Duodenal mucosa (tissue), 2 donors: Measurements from ENCODE around the gene LDB2.
"Not testable (repeated sequence)": the region's sequence is repeated elsewhere in the genome, so short reads cannot be mapped to it uniquely, and the experiment has no call there.

Experiments used
- H3K27ac ChIP-seq: one replicate; pipeline ENCODE4 v1.7.0; 2013; ENCODE audit warnings: low read depth, low read length
- H3K27me3 ChIP-seq, 2 donors: one replicate each; pipeline ENCODE4 v1.7.0; 2013; ENCODE audit warnings: low read length in 2 of 2, control low read depth in 1 of 2; ENCODE audit not compliant: insufficient read depth in 2 of 2, control insufficient read depth in 1 of 2
- H3K36me3 ChIP-seq, 2 donors: one replicate each; pipeline ENCODE4 v1.7.0; 2013; ENCODE audit warnings: low read length in 2 of 2, control low read depth in 1 of 2; ENCODE audit not compliant: insufficient read depth in 2 of 2, control insufficient read depth in 1 of 2
- H3K4me1 ChIP-seq, 2 donors: one replicate each; pipeline ENCODE4 v1.7.0; 2013; ENCODE audit warnings: low read length in 2 of 2, control low read depth in 1 of 2; ENCODE audit not compliant: insufficient read depth in 2 of 2, control insufficient read depth in 1 of 2
- H3K4me3 ChIP-seq, 2 donors: one replicate each; pipeline ENCODE4 v1.7.0; 2013; ENCODE audit warnings: low read length in 2 of 2, low read depth in 1 of 2
- H3K9ac ChIP-seq, 2 donors: one replicate each; pipeline ENCODE4 v1.7.0; 2013; ENCODE audit warnings: low read length in 2 of 2, low read depth in 1 of 2
- H3K9me3 ChIP-seq, 2 donors: one replicate each; pipeline ENCODE4 v1.7.0; 2013; ENCODE audit warnings: low read length in 2 of 2, control low read depth in 1 of 2; ENCODE audit not compliant: control insufficient read depth in 1 of 2

LDB2 gene

GRCh38 chr4:16572631-16573030, 325.8 kb downstream of the LDB2 start:
- H3K27ac ChIP-seq, result no peak overlapping the region
- no peak overlapping the region for H3K9ac ChIP-seq
- H3K4me3 ChIP-seq, result no peak overlapping the region

GRCh38 chr4:16572161-16572560, 326.3 kb downstream of the LDB2 start:
- H3K9ac ChIP-seq, result no peak overlapping the region
- H3K27ac ChIP-seq, result no peak overlapping the region
- no peaks in the 10 kb centered on the region for H3K27me3 ChIP-seq
- no peak overlapping the region for H3K4me3 ChIP-seq
- H3K4me1 ChIP-seq, result no peaks in the 10 kb centered on the region
- no peaks in the 10 kb centered on the region for H3K36me3 ChIP-seq
- no peaks in the 10 kb centered on the region for H3K9me3 ChIP-seq

More at GRCh38 chr4:16572631-16573030, 325.8 kb downstream of the LDB2 start:
- no peaks in the 10 kb centered on the region for H3K27me3 ChIP-seq
- H3K4me1 ChIP-seq, result no peaks in the 10 kb centered on the region
- H3K9me3 ChIP-seq, result no peaks in the 10 kb centered on the region
- no peaks in the 10 kb centered on the region for H3K36me3 ChIP-seq

GRCh38 chr4:16569790-16570189, 328.7 kb downstream of the LDB2 start:
- no peaks in the 10 kb centered on the region for H3K27me3 ChIP-seq
- H3K4me3 ChIP-seq, result no peak overlapping the region
- no peaks in the 10 kb centered on the region for H3K4me1 ChIP-seq
- no peaks in the 10 kb centered on the region for H3K9me3 ChIP-seq
- no peak overlapping the region for H3K9ac ChIP-seq
- no peaks in the 10 kb centered on the region for H3K36me3 ChIP-seq
- H3K27ac ChIP-seq, result no peak overlapping the region

GRCh38 chr4:16557316-16557715, 341.1 kb downstream of the LDB2 start:
- H3K4me1 ChIP-seq, H3K4me3 ChIP-seq, H3K36me3 ChIP-seq, H3K27ac ChIP-seq, H3K9ac ChIP-seq, H3K9me3 ChIP-seq, H3K27me3 ChIP-seq: not testable (repeated sequence)

GRCh38 chr4:16555156-16555555, 343.3 kb downstream of the LDB2 start:
- Histone ChIP-seq H3K9ac (no peak overlapping the region), H3K4me1 (no peaks in the 10 kb centered on the region), H3K27ac (no peak overlapping the region), H3K4me3 (no peak overlapping the region), H3K36me3 (no peaks in the 10 kb centered on the region), H3K27me3 (no peaks in the 10 kb centered on the region), H3K9me3 (peaks cover 0 to 3% of the 10 kb centered on the region in 2 donors)

GRCh38 chr4:16550531-16550930, 347.9 kb downstream of the LDB2 start:
- H3K36me3 ChIP-seq, result no peaks in the 10 kb centered on the region
- H3K9me3 ChIP-seq, result peaks cover 0 to 3% of the 10 kb centered on the region in 2 donors
- H3K27ac ChIP-seq, result no peak overlapping the region
- no peaks in the 10 kb centered on the region for H3K4me1 ChIP-seq
- no peak overlapping the region for H3K4me3 ChIP-seq
- H3K27me3 ChIP-seq, result no peaks in the 10 kb centered on the region
- no peak overlapping the region for H3K9ac ChIP-seq

- Histone ChIP-seq H3K27ac (no peak overlapping the region), H3K9ac (no peak overlapping the region), H3K36me3 (no peaks in the 10 kb centered on the region), H3K27me3 (no peaks in the 10 kb centered on the region), H3K4me1 (no peaks in the 10 kb centered on the region), H3K9me3 (no peaks in the 10 kb centered on the region), H3K4me3 (no peak overlapping the region)
Observed at GRCh38 chr4:16545656-16546055, 352.8 kb downstream of the LDB2 start.

- H3K27me3 ChIP-seq, result no peaks in the 10 kb centered on the region
- no peak overlapping the region for H3K4me3 ChIP-seq
- H3K27ac ChIP-seq, result no peak overlapping the region
- H3K36me3 ChIP-seq, result no peaks in the 10 kb centered on the region
- H3K4me1 ChIP-seq, result no peaks in the 10 kb centered on the region
- no peaks in the 10 kb centered on the region for H3K9me3 ChIP-seq
- no peak overlapping the region for H3K9ac ChIP-seq
Observed at GRCh38 chr4:16544869-16545268, 353.6 kb downstream of the LDB2 start.

GRCh38 chr4:16544251-16544721, 354.2 kb downstream of the LDB2 start:
- Histone ChIP-seq H3K27ac (no peak overlapping the region), H3K4me1 (no peaks in the 10 kb centered on the region), H3K4me3 (no peak overlapping the region), H3K9me3 (no peaks in the 10 kb centered on the region), H3K27me3 (no peaks in the 10 kb centered on the region), H3K36me3 (no peaks in the 10 kb centered on the region), H3K9ac (no peak overlapping the region)

- Histone ChIP-seq H3K4me3 (no peak overlapping the region), H3K9ac (no peak overlapping the region), H3K27me3 (no peaks in the 10 kb centered on the region), H3K27ac (no peak overlapping the region), H3K36me3 (no peaks in the 10 kb centered on the region), H3K9me3 (no peaks in the 10 kb centered on the region), H3K4me1 (no peaks in the 10 kb centered on the region)
Observed at GRCh38 chr4:16537926-16538325, 360.5 kb downstream of the LDB2 start.
